ENCODE data around the gene ALDH1L1.

Gene ALDH1L1

GRCh38 chr3:126111566-126112475, 68.6 kb downstream of the ALDH1L1 start:
- TF ChIP-seq, protein P1, sequence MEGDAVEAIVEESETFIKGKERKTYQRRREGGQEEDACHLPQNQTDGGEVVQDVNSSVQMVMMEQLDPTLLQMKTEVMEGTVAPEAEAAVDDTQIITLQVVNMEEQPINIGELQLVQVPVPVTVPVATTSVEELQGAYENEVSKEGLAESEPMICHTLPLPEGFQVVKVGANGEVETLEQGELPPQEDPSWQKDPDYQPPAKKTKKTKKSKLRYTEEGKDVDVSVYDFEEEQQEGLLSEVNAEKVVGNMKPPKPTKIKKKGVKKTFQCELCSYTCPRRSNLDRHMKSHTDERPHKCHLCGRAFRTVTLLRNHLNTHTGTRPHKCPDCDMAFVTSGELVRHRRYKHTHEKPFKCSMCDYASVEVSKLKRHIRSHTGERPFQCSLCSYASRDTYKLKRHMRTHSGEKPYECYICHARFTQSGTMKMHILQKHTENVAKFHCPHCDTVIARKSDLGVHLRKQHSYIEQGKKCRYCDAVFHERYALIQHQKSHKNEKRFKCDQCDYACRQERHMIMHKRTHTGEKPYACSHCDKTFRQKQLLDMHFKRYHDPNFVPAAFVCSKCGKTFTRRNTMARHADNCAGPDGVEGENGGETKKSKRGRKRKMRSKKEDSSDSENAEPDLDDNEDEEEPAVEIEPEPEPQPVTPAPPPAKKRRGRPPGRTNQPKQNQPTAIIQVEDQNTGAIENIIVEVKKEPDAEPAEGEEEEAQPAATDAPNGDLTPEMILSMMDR (IDR thresholded peaks at IDR 0.05; ENCODE audit: low read depth, low read length, missing control alignments), result no peak
- no peak overlapping the region for H3K4me3 ChIP-seq (ENCODE audit: low read depth, low read length)
- H3K27ac ChIP-seq, result no peak overlapping the region
- in situ Hi-C loops (cut with HindIII; ENCODE audit: low pct_ligation_motif_present, low sequenced_read_pairs), result no loop called here
- H3K36me3 ChIP-seq (replicated peaks), result no peaks in the 10 kb centered on the region
- no peaks in the 10 kb centered on the region for H3K27me3 ChIP-seq (replicated peaks)
- no peak for DNase-seq

DNA sequence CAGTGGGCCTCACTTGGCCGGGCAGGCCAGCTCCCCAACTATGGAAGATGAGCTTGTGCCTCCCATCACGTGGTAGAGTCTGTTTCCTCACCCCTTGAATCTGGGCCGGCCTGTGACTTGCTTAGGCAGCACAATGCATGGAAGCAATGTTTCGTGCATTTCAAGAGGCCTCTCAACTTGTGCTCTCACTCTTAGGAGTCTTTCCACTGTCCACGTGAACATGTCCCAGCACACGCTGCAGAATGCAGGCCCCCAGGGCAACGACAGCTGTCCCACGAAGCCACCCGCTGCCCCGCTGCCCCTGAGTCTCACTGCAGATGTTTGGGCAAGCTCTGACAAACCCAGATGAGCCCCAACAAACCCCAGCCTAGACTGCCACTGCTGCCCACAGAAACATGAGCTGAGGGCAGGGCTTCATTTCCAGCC, 69.2 kb downstream of the ALDH1L1 start:
- in situ Hi-C loops (cut with HindIII; ENCODE audit: low pct_ligation_motif_present, low sequenced_read_pairs), result no loop called here
- TF ChIP-seq, protein P1 (IDR thresholded peaks at IDR 0.05; ENCODE audit: low read depth, low read length, missing control alignments), result no peak
- no peak overlapping the region for H3K4me3 ChIP-seq (ENCODE audit: low read depth, low read length)
- no peak for DNase-seq
- H3K36me3 ChIP-seq (replicated peaks), result no peaks in the 10 kb centered on the region
- no peak overlapping the region for H3K27ac ChIP-seq
- no peaks in the 10 kb centered on the region for H3K27me3 ChIP-seq (replicated peaks)

DNA sequence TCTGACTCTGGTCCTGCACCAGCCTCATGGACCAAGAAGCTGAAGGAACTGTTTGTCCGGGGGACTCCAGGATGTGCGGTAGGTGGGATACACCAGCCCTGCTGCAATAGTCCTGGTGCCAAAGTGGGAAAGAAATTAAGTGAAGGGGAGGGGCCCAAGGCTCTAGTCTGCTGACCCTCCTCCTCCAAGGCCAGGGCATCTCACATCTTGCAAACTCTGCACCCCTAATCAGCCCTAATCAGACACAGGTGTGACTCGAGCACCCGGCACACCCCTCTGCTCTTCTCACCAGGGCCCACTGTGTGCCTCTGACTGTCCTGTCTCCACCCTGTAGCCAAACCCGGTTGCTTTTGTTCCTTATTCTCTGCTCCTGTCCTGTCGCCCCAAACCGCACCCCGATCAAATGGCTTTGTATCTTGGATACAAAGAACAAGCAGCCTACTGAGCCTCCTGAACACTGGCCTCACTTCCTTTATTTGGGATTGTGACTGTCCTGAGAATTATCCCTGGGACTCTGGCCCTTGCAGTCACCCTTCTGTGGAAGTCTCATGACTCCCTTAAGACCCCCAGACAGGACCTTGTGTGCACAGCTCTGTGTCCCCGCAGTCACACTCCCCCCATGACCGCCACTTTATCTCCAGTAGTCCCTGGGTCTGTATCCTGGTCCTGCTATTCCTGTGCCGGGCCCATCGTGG, 69.8 kb downstream of the ALDH1L1 start:
- in situ Hi-C loops (cut with HindIII; ENCODE audit: low pct_ligation_motif_present, low sequenced_read_pairs), result no loop called here
- no peak overlapping the region for H3K4me3 ChIP-seq (ENCODE audit: low read depth, low read length)
- H3K27ac ChIP-seq, result no peak overlapping the region
- DNase-seq, result no peak
- TF ChIP-seq, protein P1 (IDR thresholded peaks at IDR 0.05; ENCODE audit: low read depth, low read length, missing control alignments), result no peak
- no peaks in the 10 kb centered on the region for H3K36me3 ChIP-seq (replicated peaks)
- no peaks in the 10 kb centered on the region for H3K27me3 ChIP-seq (replicated peaks)

- in situ Hi-C loops (cut with HindIII; ENCODE audit: low pct_ligation_motif_present, low sequenced_read_pairs), result no loop called here
- no peak overlapping the region for H3K27ac ChIP-seq
- H3K36me3 ChIP-seq (replicated peaks), result no peaks in the 10 kb centered on the region
- no peak overlapping the region for H3K4me3 ChIP-seq (ENCODE audit: low read depth, low read length)
- TF ChIP-seq, protein P1 (IDR thresholded peaks at IDR 0.05; ENCODE audit: low read depth, low read length, missing control alignments), result no peak
- DNase-seq, result no peak
- H3K27me3 ChIP-seq (replicated peaks), result no peaks in the 10 kb centered on the region
These were observed 70.5 kb downstream of the ALDH1L1 start for GRCh38 chr3:126109880-126110235.

- Histone ChIP-seq H3K27me3 (replicated peaks) (no peaks in the 10 kb centered on the region), H3K4me3 (ENCODE audit: low read depth, low read length) (no peak overlapping the region), H3K36me3 (replicated peaks) (no peaks in the 10 kb centered on the region), H3K27ac (no peak overlapping the region)
- no peak for DNase-seq
- TF ChIP-seq, protein P1 (IDR thresholded peaks at IDR 0.05; ENCODE audit: low read depth, low read length, missing control alignments), result no peak
- in situ Hi-C loops (cut with HindIII; ENCODE audit: low pct_ligation_motif_present, low sequenced_read_pairs), result no loop called here
These were observed 71.1 kb downstream of the ALDH1L1 start for GRCh38 chr3:126109146-126109879.

Measured in brain microvascular endothelial cell (primary cell).